GM19035 (cell line): ENCODE measurements around the gene CENPN.

ENCODE experiments used
- ATAC-seq: cut with Tn5 transposase; IDR thresholded peaks from one replicate; pipeline ENCODE4 v1.9.1; 2021; ENCODE audit not compliant: unreplicated experiment

The CENPN gene

GRCh38 chr16:81077076-81077940 is 70.3 kb downstream of the CENPN start, which contains the start of gene C16orf46:
Gene C16orf46, minus strand, starts transcription at chr16:81077238. Its CDS starts 13,283 bp downstream, at chr16:81063955.
- peak; percentile 95 for ATAC-seq

DNA sequence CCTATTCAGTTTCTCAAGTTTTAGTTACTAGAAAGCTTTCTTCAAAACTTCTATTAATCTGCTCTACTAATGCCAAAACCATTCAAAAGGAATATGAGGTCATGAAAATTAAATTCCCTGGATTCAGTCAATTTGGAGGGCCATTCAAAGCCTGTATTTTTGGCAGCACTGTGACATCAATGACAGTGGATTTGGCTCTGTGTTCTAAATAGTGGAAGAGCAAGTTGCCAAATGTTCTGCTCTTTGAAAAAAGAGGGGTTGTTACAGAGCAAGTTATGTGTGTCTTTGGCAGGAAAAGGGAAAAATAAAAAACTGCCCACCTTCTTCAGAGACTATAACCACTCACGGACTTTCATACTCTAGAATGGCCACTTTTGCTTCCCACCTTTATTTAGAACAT is 73.2 kb downstream of the CENPN start:
- ATAC-seq: no peak

GRCh38 chr16:81081014-81081413 is 74.0 kb downstream of the CENPN start:
- no peak for ATAC-seq
